B cell (primary cell): ENCODE data around the gene SH3RF3. TPM values are rescaled to one million over a fixed set of nuclear protein-coding genes. Genes with fewer than 3 reads are reported as not detected.

Experiments
- ATAC-seq: fragments of 200-7000 bp; cut with Tn5 transposase; one replicate; pipeline ENCODE4 v1.10.0; 2021; ENCODE audit warnings: low read depth, mild to moderate bottlenecking, moderate number of reproducible peaks, moderate library complexity
- CTCF ChIA-PET: fragments of 350-600 bp; sonication (Branson Sonifier 250); formaldehyde crosslinking; loops from one replicate; lab custom pipeline; 2021; ENCODE audit warnings: antibody characterized with exemption, inconsistent platforms; lab: Charles Lee
- POLR2A ChIA-PET: fragments of 350-600 bp; sonication (Branson Sonifier 250); formaldehyde crosslinking; loops from one replicate; lab custom pipeline; 2021; ENCODE audit warnings: antibody characterized with exemption; lab: Charles Lee
- DNase-seq: peaks from one replicate; pipeline ENCODE4 v3.0.0; 2013
- H2AFZ ChIP-seq: 2 replicates; pipeline ENCODE4 v1.6.1; 2012; ENCODE audit warnings: mild to moderate bottlenecking, low read depth, low read length; ENCODE audit not compliant: insufficient read depth, poor library complexity, severe bottlenecking
- H3K27ac ChIP-seq, 2 donors: 1 replicate in 1 of 2; 2 replicates in 1 of 2; pipeline ENCODE4 v1.5.1; 2012 to 2013; ENCODE audit warnings: low read length in 2 of 2, mild to moderate bottlenecking in 2 of 2, moderate library complexity in 1 of 2
- H3K27me3 ChIP-seq, 4 experiments: fragments of 200-600 bp in 1 of 4; sonication (generic) in 1 of 4; replicated peaks in 1 of 4; 1 replicate in 2 of 4; 2 replicates in 2 of 4; pipeline versions ENCODE4 v1.6.1 to v1.7.0; 2013 to 2016; ENCODE audit warnings: low read length in 3 of 4, mild to moderate bottlenecking in 2 of 4, mixed read lengths in 1 of 4, moderate library complexity in 1 of 4; ENCODE audit not compliant: insufficient read depth in 4 of 4, control insufficient read depth in 3 of 4; ENCODE audit errors: control extremely low read depth in 1 of 4
- H3K36me3 ChIP-seq, 2 experiments: replicated peaks in 1 of 2; 1 replicate in 1 of 2; 2 replicates in 1 of 2; pipeline versions ENCODE4 v1.6.1 to v1.7.1; 2013; ENCODE audit warnings: low read length in 1 of 2; ENCODE audit not compliant: insufficient read depth in 2 of 2, control insufficient read depth in 1 of 2; ENCODE audit errors: control extremely low read depth in 1 of 2, extremely low read depth in 1 of 2
- H3K4me1 ChIP-seq, 2 donors: fragments of 200-600 bp in 1 of 2; sonication (generic) in 1 of 2; 1 replicate in 1 of 2; 2 replicates in 1 of 2; pipeline versions ENCODE4 v1.5.1 to v1.6.1; 2013 to 2017; ENCODE audit warnings: low read length in 2 of 2; ENCODE audit not compliant: control insufficient read depth in 2 of 2, insufficient read depth in 2 of 2
- H3K4me2 ChIP-seq: replicated peaks from 2 replicates; pipeline ENCODE3; 2012; ENCODE audit warnings: mild to moderate bottlenecking, low read depth, low read length; ENCODE audit not compliant: poor library complexity, severe bottlenecking
- H3K4me3 ChIP-seq, 5 experiments: fragments of 200-600 bp in 1 of 5; sonication (generic) in 1 of 5; 1 replicate in 3 of 5; 2 replicates in 2 of 5; pipeline versions ENCODE4 v1.5.1 to v1.7.0; 2011 to 2016; ENCODE audit warnings: low read length in 4 of 5, mild to moderate bottlenecking in 4 of 5, low read depth in 2 of 5, control low read depth in 1 of 5, moderate library complexity in 1 of 5; ENCODE audit not compliant: insufficient read depth in 1 of 5; ENCODE audit errors: control extremely low read depth in 1 of 5, extremely low read depth in 1 of 5
- H3K79me2 ChIP-seq: fragments of 200-600 bp; sonication (generic); one replicate; pipeline ENCODE4 v1.6.0; 2016; ENCODE audit warnings: low read length; ENCODE audit not compliant: control insufficient read depth, insufficient read depth
- H3K9ac ChIP-seq: fragments of 200-600 bp; sonication (generic); 2 replicates; pipeline ENCODE4 v1.6.1; 2017; ENCODE audit warnings: mild to moderate bottlenecking, low read length, moderate library complexity
- H3K9me3 ChIP-seq, 3 donors: one replicate each; pipeline versions ENCODE4 v1.6.1 to v1.7.1; 2013; ENCODE audit warnings: low read length in 2 of 3; ENCODE audit not compliant: control insufficient read depth in 2 of 3, insufficient read depth in 1 of 3; ENCODE audit errors: control extremely low read depth in 1 of 3
- H4K20me1 ChIP-seq: 2 replicates; pipeline ENCODE4 v1.6.0; 2012; ENCODE audit warnings: mild to moderate bottlenecking, low read length; ENCODE audit not compliant: insufficient read depth, control insufficient read depth, poor library complexity, severe bottlenecking
- H3K27ac Mint-ChIP-seq: one replicate; pipeline ENCODE4 v1.8.0; 2021; ENCODE audit warnings: mixed read lengths
- H3K27me3 Mint-ChIP-seq: one replicate; pipeline ENCODE4 v1.8.0; 2021; ENCODE audit warnings: mixed read lengths
- H3K4me1 Mint-ChIP-seq: one replicate; pipeline ENCODE4 v1.8.0; 2021; ENCODE audit warnings: mixed read lengths
- H3K4me3 Mint-ChIP-seq: one replicate; pipeline ENCODE4 v1.8.0; 2021; ENCODE audit warnings: mixed read lengths
- H3K9me3 Mint-ChIP-seq: one replicate; pipeline ENCODE4 v1.8.0; 2022; ENCODE audit warnings: mixed read lengths; ENCODE audit not compliant: insufficient read depth
- EZH2 ChIP-seq: IDR thresholded peaks from 2 replicates; pipeline ENCODE4 v1.6.1; 2012; ENCODE audit warnings: borderline replicate concordance, low read depth, mild to moderate bottlenecking, moderate library complexity, low read length; ENCODE audit not compliant: insufficient read depth, poor library complexity, severe bottlenecking
- WGBS: methylation state at CpG from one replicate; pipeline ENCODE4 v1.1.5; 2013; ENCODE audit warnings: missing lambda C conversion rate; ENCODE audit not compliant: insufficient coverage; 5-methylcytosine and 5-hydroxymethylcytosine counted together
- intact Hi-C: fragments of 100-400 bp; cut with micrococcal nuclease; formaldehyde crosslinking; loops from one replicate; pipeline ENCODE4 v1.10.0; 2022
- polyA plus RNA-seq: library from polyadenylated mRNA; depleted of rRNA; stranded (reverse); fragments of >200 nt; gene quantifications from 2 replicates; pipeline ENCODE4 v1.2.3, GENCODE V29; 2012
- total RNA-seq, 2 donors: library from RNA; stranded (reverse); fragments of 120-200 nt in 1 of 2; gene quantifications; 1 replicate in 1 of 2; 2 replicates in 1 of 2; pipeline versions ENCODE4 v1.2.3 to v1.2.4, GENCODE V29; 2013 to 2022
- TF ChIP-seq, protein P1 (sequence below): fragments of 200-600 bp; IDR thresholded peaks from one replicate; pipeline ENCODE4 v1.8.0; 2022; ENCODE audit warnings: antibody characterized with exemption, mild to moderate bottlenecking

Gene SH3RF3
- total and polyA plus RNA-seq, 2 donors (not counting 1 experiment from before 2014, with no cell fraction given), result 0.07 to 1.2 TPM

DNA sequence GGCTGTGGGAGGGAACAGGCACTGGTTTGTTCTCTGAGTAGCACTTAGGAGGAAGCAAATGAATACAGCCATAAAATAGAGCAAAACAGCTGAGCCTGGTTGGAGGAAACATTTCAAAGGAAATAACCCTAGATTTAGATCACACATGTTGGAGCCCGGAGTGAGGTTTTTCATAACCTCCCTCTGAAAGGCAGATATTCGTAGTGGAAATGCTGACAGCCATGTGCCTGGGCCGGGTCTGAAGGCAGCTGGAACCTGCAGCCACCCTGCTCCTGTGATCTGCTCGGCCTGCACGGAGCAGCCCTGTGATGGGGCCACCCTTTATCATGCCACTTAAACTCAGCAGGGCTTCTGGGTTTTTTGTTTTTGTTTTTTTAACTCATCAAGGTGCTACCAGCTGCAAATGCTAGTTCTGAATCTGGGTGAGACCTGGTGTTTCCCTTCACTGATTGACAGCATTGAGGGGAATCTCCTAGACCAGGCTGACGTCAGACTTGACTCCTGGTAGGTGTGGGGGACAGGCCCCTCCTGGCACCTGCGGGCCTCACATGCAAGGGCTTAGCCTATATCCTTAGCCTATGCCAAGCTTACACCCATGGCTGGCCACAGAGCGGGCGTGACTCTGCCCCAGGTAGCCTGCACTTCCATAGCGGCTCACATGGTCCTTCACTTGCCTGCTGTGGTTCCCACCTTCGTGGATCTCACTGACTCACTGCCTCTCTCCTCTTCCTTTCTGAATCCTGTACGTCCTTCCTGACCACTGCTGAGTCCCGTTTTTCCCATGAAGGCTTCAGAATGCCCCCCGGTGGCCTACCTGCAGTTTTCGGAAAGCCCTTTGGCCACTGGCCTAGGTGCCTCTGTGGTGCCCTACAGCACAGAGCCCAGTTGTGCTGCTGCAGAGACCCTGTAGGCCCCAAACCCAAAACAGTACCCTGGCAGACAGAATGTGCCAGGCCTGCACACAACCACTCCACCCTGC lies 267.5 kb downstream of the SH3RF3 start:
- H3K4me3 ChIP-seq, result no peak overlapping the region
- peaks cover 1% of the 10 kb centered on the region for H3K4me1 Mint-ChIP-seq
- ChIA-PET POLR2A (no interaction called here), CTCF (no interaction called here)
- no peak overlapping the region for H3K4me3 Mint-ChIP-seq
- H3K4me1 ChIP-seq, result no peaks in the 10 kb centered on the region
- no peaks in the 10 kb centered on the region for H4K20me1 ChIP-seq
- H3K27ac Mint-ChIP-seq, result no peak overlapping the region
- intact Hi-C loops, result no loop called here
- no peaks in the 10 kb centered on the region for H3K9me3 ChIP-seq
- H2AFZ ChIP-seq, result no peak overlapping the region
- peaks cover 2% of the 10 kb centered on the region for H3K9me3 Mint-ChIP-seq
- H3K27me3 Mint-ChIP-seq, result no peaks in the 10 kb centered on the region
- WGBS, result 57% methylated on average over 15 of the region's 15 CpGs
- H3K27me3 ChIP-seq, result peaks cover 0 to 2% (median 0%) of the 10 kb centered on the region in 4 experiments
- DNase-seq (no peak), ATAC-seq (no peak)
- no peak overlapping the region for H3K4me2 ChIP-seq
- no peaks in the 10 kb centered on the region for H3K79me2 ChIP-seq
- no peak for TF ChIP-seq EZH2
- TF ChIP-seq, protein P1, sequence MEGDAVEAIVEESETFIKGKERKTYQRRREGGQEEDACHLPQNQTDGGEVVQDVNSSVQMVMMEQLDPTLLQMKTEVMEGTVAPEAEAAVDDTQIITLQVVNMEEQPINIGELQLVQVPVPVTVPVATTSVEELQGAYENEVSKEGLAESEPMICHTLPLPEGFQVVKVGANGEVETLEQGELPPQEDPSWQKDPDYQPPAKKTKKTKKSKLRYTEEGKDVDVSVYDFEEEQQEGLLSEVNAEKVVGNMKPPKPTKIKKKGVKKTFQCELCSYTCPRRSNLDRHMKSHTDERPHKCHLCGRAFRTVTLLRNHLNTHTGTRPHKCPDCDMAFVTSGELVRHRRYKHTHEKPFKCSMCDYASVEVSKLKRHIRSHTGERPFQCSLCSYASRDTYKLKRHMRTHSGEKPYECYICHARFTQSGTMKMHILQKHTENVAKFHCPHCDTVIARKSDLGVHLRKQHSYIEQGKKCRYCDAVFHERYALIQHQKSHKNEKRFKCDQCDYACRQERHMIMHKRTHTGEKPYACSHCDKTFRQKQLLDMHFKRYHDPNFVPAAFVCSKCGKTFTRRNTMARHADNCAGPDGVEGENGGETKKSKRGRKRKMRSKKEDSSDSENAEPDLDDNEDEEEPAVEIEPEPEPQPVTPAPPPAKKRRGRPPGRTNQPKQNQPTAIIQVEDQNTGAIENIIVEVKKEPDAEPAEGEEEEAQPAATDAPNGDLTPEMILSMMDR, result no peak
- no peaks in the 10 kb centered on the region for H3K36me3 ChIP-seq
- no peak overlapping the region for H3K27ac ChIP-seq
- no peak overlapping the region for H3K9ac ChIP-seq

DNA sequence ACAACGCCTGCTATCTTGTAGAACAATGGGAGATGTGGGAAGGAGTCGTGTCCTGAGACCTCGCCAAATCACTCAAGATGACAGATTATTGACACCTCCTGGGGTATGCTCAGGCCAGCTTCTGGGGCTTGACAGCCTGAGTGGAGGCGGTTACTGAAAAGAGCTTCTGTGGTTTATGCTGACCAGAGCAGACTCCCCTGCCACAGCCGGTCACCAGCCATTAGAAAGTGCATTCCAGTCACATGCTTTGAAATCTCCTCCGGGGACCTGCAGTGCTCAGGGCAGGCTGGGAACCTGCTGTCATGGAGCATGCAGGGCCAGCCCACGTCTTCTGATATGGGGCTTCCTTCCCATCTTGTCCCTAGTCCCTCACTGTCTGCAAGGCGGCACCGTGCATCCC lies 268.9 kb downstream of the SH3RF3 start:
- H2AFZ ChIP-seq, result no peak overlapping the region
- Mint-ChIP-seq H3K4me1 (peaks cover 2% of the 10 kb centered on the region), H3K27ac (no peak overlapping the region), H3K9me3 (peaks cover 2% of the 10 kb centered on the region), H3K27me3 (no peaks in the 10 kb centered on the region), H3K4me3 (no peak overlapping the region)
- no peak overlapping the region for H3K27ac ChIP-seq
- H3K9ac ChIP-seq, result no peak overlapping the region
- H3K9me3 ChIP-seq, result no peaks in the 10 kb centered on the region
- POLR2A ChIA-PET, result no interaction called here
- no peaks in the 10 kb centered on the region for H3K4me1 ChIP-seq
- H3K79me2 ChIP-seq, result no peaks in the 10 kb centered on the region
- TF ChIP-seq, protein P1, result no peak
- no peak for TF ChIP-seq EZH2
- no peak for DNase-seq
- 91% methylated on average over 9 of the region's 9 CpGs for WGBS
- H3K36me3 ChIP-seq, result no peaks in the 10 kb centered on the region
- H3K4me2 ChIP-seq, result no peak overlapping the region
- no peak for ATAC-seq
- CTCF ChIA-PET, result no interaction called here
- peaks cover 0 to 2% (median 0%) of the 10 kb centered on the region in 4 experiments for H3K27me3 ChIP-seq
- H4K20me1 ChIP-seq, result no peaks in the 10 kb centered on the region
- no peak overlapping the region for H3K4me3 ChIP-seq
- intact Hi-C loops, result no loop called here
